ENCODE data around the gene TIMP4. TPM values are rescaled to one million over a fixed set of nuclear protein-coding genes. Genes with fewer than 3 reads are reported as not detected.
A peak's percentile ranks its signal among the peaks of the same experiment; 100 is the strongest.

The TIMP4 gene
- total RNA-seq, 2 donors from 2014 or later: 29.1 to 31.1 TPM

- TF ChIP-seq CTCF (IDR thresholded peaks at IDR 0.05): peak; percentile 46 to 77
- DNase-seq (ENCODE audit: low spot score): no peak
- Histone ChIP-seq H3K36me3 (no peaks in the 10 kb centered on the region), H3K9me3 (no peaks in the 10 kb centered on the region), H3K27me3 (no peaks in the 10 kb centered on the region), H3K4me3 (no peak overlapping the region), H3K4me1 (peaks cover 0 to 48% of the 10 kb centered on the region in 2 donors), H3K27ac (peak overlapping the region; percentile 56 to 65)
Measured at GRCh38 chr3:12139111-12139511, 19.6 kb downstream of the TIMP4 start.

GRCh38 chr3:12138044-12138443, 20.7 kb downstream of the TIMP4 start:
- no peak overlapping the region for H3K4me3 ChIP-seq
- H3K9me3 ChIP-seq: no peaks in the 10 kb centered on the region
- peak in 1 of 2 donors; percentile 56 for TF ChIP-seq CTCF (IDR thresholded peaks at IDR 0.05)
- H3K36me3 ChIP-seq: no peaks in the 10 kb centered on the region
- DNase-seq (ENCODE audit: low spot score): no peak
- H3K27ac ChIP-seq: peak overlapping the region; percentile 56 to 65
- H3K27me3 ChIP-seq: no peaks in the 10 kb centered on the region
- H3K4me1 ChIP-seq: peaks cover 0 to 38% of the 10 kb centered on the region in 2 donors

- no peak overlapping the region for H3K4me3 ChIP-seq
- peak overlapping the region in 1 of 2 donors; percentile 5 for H3K27ac ChIP-seq
- no peaks in the 10 kb centered on the region for H3K9me3 ChIP-seq
- DNase-seq (ENCODE audit: low spot score): no peak
- no peaks in the 10 kb centered on the region for H3K36me3 ChIP-seq
- H3K27me3 ChIP-seq: no peaks in the 10 kb centered on the region
- TF ChIP-seq CTCF (IDR thresholded peaks at IDR 0.05): no peak
- H3K4me1 ChIP-seq: peaks cover 0 to 24% of the 10 kb centered on the region in 2 donors
Measured at GRCh38 chr3:12136371-12136770, 22.3 kb downstream of the TIMP4 start.

GRCh38 chr3:12135029-12135657, 23.6 kb downstream of the TIMP4 start:
- Histone ChIP-seq H3K4me1 (peaks cover 0 to 24% of the 10 kb centered on the region in 2 donors), H3K4me3 (no peak overlapping the region), H3K27ac (no peak overlapping the region), H3K27me3 (no peaks in the 10 kb centered on the region), H3K36me3 (no peaks in the 10 kb centered on the region), H3K9me3 (no peaks in the 10 kb centered on the region)
- DNase-seq (ENCODE audit: low spot score): peak; percentile 90
- TF ChIP-seq CTCF (IDR thresholded peaks at IDR 0.05): peak; percentile 70 to 92

- Histone ChIP-seq H3K27ac (no peak overlapping the region), H3K36me3 (no peaks in the 10 kb centered on the region), H3K4me3 (no peak overlapping the region), H3K4me1 (peaks cover 0 to 2% of the 10 kb centered on the region in 2 donors), H3K9me3 (no peaks in the 10 kb centered on the region), H3K27me3 (no peaks in the 10 kb centered on the region)
- no peak for TF ChIP-seq CTCF (IDR thresholded peaks at IDR 0.05)
- no peak for DNase-seq (ENCODE audit: low spot score)
Measured at GRCh38 chr3:12132881-12133280, 25.8 kb downstream of the TIMP4 start.
